Thymus (tissue), 11 donors: ENCODE results near the gene RASGRF1. TPM values are rescaled to one million over a fixed set of nuclear protein-coding genes. Genes with fewer than 3 reads are reported as not detected.
"Not testable (repeated sequence)": the region's sequence is repeated elsewhere in the genome, so short reads cannot be mapped to it uniquely, and the experiment has no call there.

Source experiments
- DNase-seq, 9 donors: peaks; one replicate each; pipeline ENCODE4 v3.0.0-alpha.2; 2013; ENCODE audit warnings: low spot score in 9 of 9, low read depth in 6 of 9, missing footprints in 1 of 9
- H3K27ac ChIP-seq, 2 donors: one replicate each; pipeline ENCODE4 v1.5.1; 2013; ENCODE audit warnings: control low read depth in 1 of 2, low read depth in 1 of 2, low read length in 1 of 2, mild to moderate bottlenecking in 1 of 2, moderate library complexity in 1 of 2
- H3K27me3 ChIP-seq, 2 donors: one replicate each; pipeline ENCODE4 v1.5.1; 2013; ENCODE audit warnings: low read length in 1 of 2; ENCODE audit not compliant: control insufficient read depth in 2 of 2, insufficient read depth in 1 of 2
- H3K36me3 ChIP-seq, 2 donors: one replicate each; pipeline ENCODE4 v1.5.1; 2013; ENCODE audit warnings: low read length in 1 of 2, mild to moderate bottlenecking in 1 of 2, moderate library complexity in 1 of 2; ENCODE audit not compliant: control insufficient read depth in 2 of 2, insufficient read depth in 2 of 2
- H3K4me1 ChIP-seq, 2 donors: one replicate each; pipeline ENCODE4 v1.5.1; 2013; ENCODE audit warnings: low read length in 2 of 2; ENCODE audit not compliant: control insufficient read depth in 2 of 2, insufficient read depth in 2 of 2
- H3K4me3 ChIP-seq, 2 donors: one replicate each; pipeline ENCODE4 v1.5.1; 2013; ENCODE audit warnings: low read length in 2 of 2, control low read depth in 1 of 2, mild to moderate bottlenecking in 1 of 2
- H3K9me3 ChIP-seq, 2 donors: one replicate each; pipeline ENCODE4 v1.5.1; 2013; ENCODE audit warnings: low read length in 1 of 2, mild to moderate bottlenecking in 1 of 2; ENCODE audit not compliant: control insufficient read depth in 2 of 2, insufficient read depth in 1 of 2
- WGBS: extraction: QIAGEN DNeasy Blood & Tissue Kit; methylation state at CpG from one replicate; pipeline ENCODE4 v1.1.7; 2013; 5-methylcytosine and 5-hydroxymethylcytosine counted together
- polyA plus RNA-seq: library from polyadenylated mRNA; stranded (reverse); fragments of 200-250 nt; gene quantifications from one replicate; pipeline ENCODE4 v1.2.3, GENCODE V29; 2013
- total RNA-seq: library from RNA; stranded (reverse); fragments of 120-200 nt; gene quantifications from one replicate; pipeline ENCODE4 v1.2.4, GENCODE V29; 2013
- donor health status: healthy.

The RASGRF1 gene
- total and polyA plus RNA-seq, 2 donors: 0.47 to 0.52 TPM

DNA sequence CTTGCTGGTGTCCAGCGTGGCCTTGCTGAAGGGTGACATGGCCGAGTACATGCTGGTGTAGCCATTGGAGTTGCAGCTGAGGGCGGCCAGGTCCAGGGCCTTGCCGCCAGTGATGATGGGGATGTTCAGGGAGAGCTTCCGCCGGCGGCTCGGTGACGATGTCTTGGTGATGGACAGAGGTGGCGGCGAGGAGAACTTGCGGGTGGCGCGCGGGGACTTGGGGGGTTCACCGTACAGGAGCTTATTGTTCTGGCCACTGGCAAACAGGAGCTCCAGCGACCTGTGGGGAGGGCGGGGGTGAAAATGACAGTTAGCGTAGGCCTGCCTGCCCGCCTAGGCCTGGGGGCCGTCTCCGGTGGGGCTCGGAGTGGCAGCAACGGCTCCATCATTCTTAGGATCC, 86.7 kb downstream of the RASGRF1 start:
- WGBS: 97% methylated on average over 24 of the region's 24 CpGs
- H3K27ac ChIP-seq: no peak overlapping the region
- H3K4me1 ChIP-seq: peaks cover 0 to 6% of the 10 kb centered on the region in 2 donors
- no peak overlapping the region for H3K4me3 ChIP-seq
- no peaks in the 10 kb centered on the region for H3K9me3 ChIP-seq
- DNase-seq: no peak
- no peaks in the 10 kb centered on the region for H3K36me3 ChIP-seq
- H3K27me3 ChIP-seq: no peaks in the 10 kb centered on the region

GRCh38 chr15:79003301-79003700, 87.3 kb downstream of the RASGRF1 start:
- H3K4me3 ChIP-seq: no peak overlapping the region
- 96% methylated on average over 9 of the region's 9 CpGs for WGBS
- peaks cover 0 to 6% of the 10 kb centered on the region in 2 donors for H3K4me1 ChIP-seq
- no peak overlapping the region for H3K27ac ChIP-seq
- no peaks in the 10 kb centered on the region for H3K36me3 ChIP-seq
- H3K9me3 ChIP-seq: no peaks in the 10 kb centered on the region
- no peak for DNase-seq
- no peaks in the 10 kb centered on the region for H3K27me3 ChIP-seq

GRCh38 chr15:79002581-79002980, 88.0 kb downstream of the RASGRF1 start:
- Histone ChIP-seq H3K9me3 (no peaks in the 10 kb centered on the region), H3K27me3 (no peaks in the 10 kb centered on the region), H3K4me3 (no peak overlapping the region), H3K27ac (no peak overlapping the region), H3K36me3 (no peaks in the 10 kb centered on the region), H3K4me1 (peaks cover 0 to 6% of the 10 kb centered on the region in 2 donors)
- 97% methylated on average over 9 of the region's 9 CpGs for WGBS
- no peak for DNase-seq

DNA sequence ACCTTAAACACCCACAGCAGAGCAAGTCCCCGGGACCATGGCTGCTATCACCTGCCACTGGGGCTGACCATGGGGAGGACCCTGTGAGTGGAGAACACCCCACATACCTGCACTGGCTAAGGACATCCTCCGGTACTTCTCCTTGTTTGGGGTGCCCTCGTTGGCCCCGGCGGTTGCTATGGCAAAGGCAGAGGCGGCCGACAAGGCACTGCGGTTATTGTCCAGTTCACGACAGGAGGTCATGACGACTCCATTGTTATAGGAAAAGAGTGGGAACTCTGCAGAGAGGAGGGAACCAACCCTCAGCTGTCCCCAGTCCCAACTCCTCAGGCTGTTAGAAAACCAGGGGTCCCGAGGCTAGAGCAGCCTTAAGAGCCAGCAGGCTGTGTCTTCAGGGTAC, 90.9 kb downstream of the RASGRF1 start:
- 94% methylated on average over 11 of the region's 11 CpGs for WGBS
- Histone ChIP-seq H3K4me1 (peaks cover 0 to 3% of the 10 kb centered on the region in 2 donors), H3K9me3 (no peaks in the 10 kb centered on the region), H3K27me3 (no peaks in the 10 kb centered on the region), H3K27ac (no peak overlapping the region), H3K36me3 (no peaks in the 10 kb centered on the region), H3K4me3 (no peak overlapping the region)
- DNase-seq: no peak

DNA sequence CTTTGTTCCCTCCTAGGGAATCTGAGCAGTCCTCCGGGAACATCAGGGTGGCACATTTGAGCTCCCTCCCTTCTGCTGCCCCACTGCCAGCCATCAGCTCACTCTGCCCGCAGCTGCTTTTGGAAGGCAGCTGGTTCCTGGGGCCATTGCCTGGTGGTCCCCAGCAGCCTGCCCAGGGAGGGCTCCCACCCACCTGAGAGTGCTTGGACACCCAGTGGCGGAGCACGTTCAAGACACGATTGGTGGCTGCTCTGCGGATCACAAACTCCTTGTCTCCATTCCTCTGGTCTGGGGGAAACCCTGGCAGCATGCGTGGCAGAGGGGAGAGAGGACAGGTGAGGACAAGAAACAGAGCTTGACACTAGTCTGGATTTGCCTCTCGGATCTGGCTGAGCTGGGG, 92.1 kb downstream of the RASGRF1 start:
- Histone ChIP-seq H3K36me3 (no peaks in the 10 kb centered on the region), H3K27me3 (no peaks in the 10 kb centered on the region), H3K4me3 (no peak overlapping the region), H3K9me3 (no peaks in the 10 kb centered on the region), H3K4me1 (peaks cover 0 to 4% of the 10 kb centered on the region in 2 donors), H3K27ac (no peak overlapping the region)
- no peak for DNase-seq
- WGBS: 95% methylated on average over 8 of the region's 8 CpGs

DNA sequence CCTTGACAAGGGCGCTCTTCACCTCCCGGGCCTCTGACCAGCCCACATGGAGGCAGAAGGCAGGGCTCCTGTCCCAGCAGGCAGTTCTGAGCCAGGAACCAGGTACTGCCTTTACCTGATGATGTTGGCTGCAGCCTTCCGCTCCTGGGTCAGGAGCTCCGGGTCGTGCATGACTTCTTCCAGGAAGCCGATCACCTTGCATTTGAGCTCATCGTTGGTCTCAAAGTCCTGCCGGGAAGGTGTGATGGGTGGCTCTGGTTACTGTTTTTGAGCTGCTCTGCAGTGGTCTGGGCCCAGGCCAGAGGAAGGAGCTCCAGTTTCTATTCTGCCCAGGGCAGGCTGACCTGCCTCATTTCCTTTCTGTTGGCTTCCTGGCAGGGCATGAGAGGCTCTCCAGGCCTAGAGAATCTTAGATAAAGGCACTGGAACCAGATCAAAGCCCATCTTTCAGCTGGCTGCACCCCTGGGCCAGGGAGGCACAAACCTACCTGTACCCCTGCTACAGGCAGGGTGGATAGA, 92.5 kb downstream of the RASGRF1 start:
- H3K27ac ChIP-seq: no peak overlapping the region
- WGBS: 88% methylated on average over 8 of the region's 8 CpGs
- no peak overlapping the region for H3K4me3 ChIP-seq
- H3K36me3 ChIP-seq: no peaks in the 10 kb centered on the region
- no peak for DNase-seq
- peaks cover 0 to 4% of the 10 kb centered on the region in 2 donors for H3K4me1 ChIP-seq
- H3K27me3 ChIP-seq: no peaks in the 10 kb centered on the region
- no peaks in the 10 kb centered on the region for H3K9me3 ChIP-seq

GRCh38 chr15:78996894-78997275, 93.7 kb downstream of the RASGRF1 start:
- no peaks in the 10 kb centered on the region for H3K27me3 ChIP-seq
- no peaks in the 10 kb centered on the region for H3K9me3 ChIP-seq
- H3K27ac ChIP-seq: no peak overlapping the region
- no peaks in the 10 kb centered on the region for H3K36me3 ChIP-seq
- no peak overlapping the region for H3K4me3 ChIP-seq
- WGBS: 96% methylated on average over 6 of the region's 6 CpGs
- H3K4me1 ChIP-seq: peaks cover 0 to 4% of the 10 kb centered on the region in 2 donors
- no peak for DNase-seq

- Histone ChIP-seq H3K4me1 (peaks cover 0 to 4% of the 10 kb centered on the region in 2 donors), H3K27ac (no peak overlapping the region)
- WGBS: 88% methylated on average over 22 of the region's 22 CpGs
These were observed 94.4 kb downstream of the RASGRF1 start for GRCh38 chr15:78995921-78996893.

GRCh38 chr15:78995161-78995560, 95.4 kb downstream of the RASGRF1 start:
- H3K4me3 ChIP-seq, H3K27ac ChIP-seq, H3K9me3 ChIP-seq, H3K4me1 ChIP-seq, DNase-seq, H3K36me3 ChIP-seq, H3K27me3 ChIP-seq: not testable (repeated sequence)
- 77% methylated on average over 6 of the region's 6 CpGs for WGBS

More at GRCh38 chr15:78995921-78996893, 94.4 kb downstream of the RASGRF1 start:
- H3K36me3 ChIP-seq: no peaks in the 10 kb centered on the region
- H3K9me3 ChIP-seq: no peaks in the 10 kb centered on the region
- H3K4me3 ChIP-seq: no peak overlapping the region
- no peak for DNase-seq
- H3K27me3 ChIP-seq: no peaks in the 10 kb centered on the region
